H1 (cell line): ENCODE results near the gene TMEM116. TPM values are rescaled to one million over a fixed set of nuclear protein-coding genes. Genes with fewer than 3 reads are reported as not detected.
A peak's percentile ranks its signal among the peaks of the same experiment; 100 is the strongest.

ENCODE experiments used
- ATF3 ChIP-seq: IDR thresholded peaks from 2 replicates; pipeline ENCODE4 v1.6.1; 2011; ENCODE audit warnings: low read depth, mild to moderate bottlenecking, low read length; ENCODE audit not compliant: insufficient read depth
- BACH1 ChIP-seq: IDR thresholded peaks from 2 replicates; pipeline ENCODE4 v1.6.1; 2012; ENCODE audit warnings: low read length, improper control_type of control experiment
- BCL11A ChIP-seq, 2 experiments: IDR thresholded peaks; one replicate each; pipeline ENCODE4 v1.6.1; 2011; ENCODE audit warnings: low read depth in 2 of 2, low read length in 2 of 2, mild to moderate bottlenecking in 2 of 2
- CBX8 ChIP-seq: fragments of 300-800, 300-1000 bp; sonication (generic); IDR thresholded peaks from 2 replicates; pipeline ENCODE4 v1.7.1; 2016; ENCODE audit warnings: low read depth, low read length, borderline replicate concordance
- CREB1 ChIP-seq: IDR thresholded peaks from 2 replicates; pipeline ENCODE4 v1.6.1; 2012; ENCODE audit warnings: inconsistent platforms
- CTCF ChIP-seq, 3 experiments: IDR thresholded peaks; 1 replicate in 2 of 3; 2 replicates in 1 of 3; pipeline versions ENCODE4 v1.5.1 to v1.6.1; 2011; ENCODE audit warnings: low read length in 3 of 3, mild to moderate bottlenecking in 3 of 3, inconsistent platforms in 2 of 3, low read depth in 1 of 3, moderate library complexity in 1 of 3; ENCODE audit not compliant: insufficient read depth in 1 of 3; ENCODE audit errors: control extremely low read depth in 1 of 3
- EGR1 ChIP-seq: IDR thresholded peaks from 2 replicates; pipeline ENCODE4 v1.6.1; 2011; ENCODE audit warnings: low read depth, low read length, borderline replicate concordance
- EZH2 ChIP-seq: fragments of 200-600 bp; sonication (generic); IDR thresholded peaks from 2 replicates; pipeline ENCODE4 v1.7.1; 2012; ENCODE audit warnings: low read depth, mild to moderate bottlenecking, moderate library complexity, low read length, inconsistent platforms; ENCODE audit not compliant: severe bottlenecking
- HDAC6 ChIP-seq: IDR thresholded peaks from one replicate; pipeline ENCODE4 v1.7.1; 2012; ENCODE audit warnings: low read depth, mild to moderate bottlenecking, inconsistent platforms, low read length, moderate library complexity
- JUND ChIP-seq: IDR thresholded peaks from 2 replicates; pipeline ENCODE4 v1.6.1; 2011; ENCODE audit warnings: mild to moderate bottlenecking, improper control_type of control experiment, low read length
- POLR2A ChIP-seq, 2 experiments: IDR thresholded peaks; 1 replicate in 1 of 2; 2 replicates in 1 of 2; pipeline ENCODE4 v1.6.1; 2011; ENCODE audit warnings: low read depth in 2 of 2, low read length in 2 of 2, mild to moderate bottlenecking in 2 of 2; ENCODE audit errors: control extremely low read depth in 1 of 2
- RFX5 ChIP-seq: IDR thresholded peaks from 2 replicates; pipeline ENCODE4 v1.6.1; 2011; ENCODE audit warnings: low read depth, low read length, improper control_type of control experiment, borderline replicate concordance
- RXRA ChIP-seq: IDR thresholded peaks from 2 replicates; pipeline ENCODE4 v1.6.1; 2011; ENCODE audit warnings: low read depth, mild to moderate bottlenecking, low read length, moderate library complexity; ENCODE audit not compliant: insufficient read depth
- SAP30 ChIP-seq: fragments of 300-600 bp; sonication (generic); IDR thresholded peaks from 2 replicates; pipeline ENCODE4 v1.7.1; 2012; ENCODE audit warnings: low read length, moderate library complexity, mild to moderate bottlenecking, inconsistent platforms; ENCODE audit not compliant: insufficient read depth, insufficient replicate concordance
- SRF ChIP-seq: IDR thresholded peaks from 2 replicates; pipeline ENCODE4 v1.6.1; 2011; ENCODE audit warnings: mild to moderate bottlenecking, low read depth, low read length, moderate library complexity
- SUZ12 ChIP-seq: fragments of 200-600 bp; sonication (generic); IDR thresholded peaks from 2 replicates; pipeline ENCODE4 v1.6.1; 2012; ENCODE audit warnings: mild to moderate bottlenecking, inconsistent platforms, low read length, moderate library complexity, mixed read lengths
- TAF7 ChIP-seq: optimal IDR thresholded peaks from 2 replicates; pipeline ENCODE3; 2011; ENCODE audit warnings: low read depth, mild to moderate bottlenecking, inconsistent platforms, low read length, moderate library complexity, borderline replicate concordance
- TBP ChIP-seq: IDR thresholded peaks from 2 replicates; pipeline ENCODE4 v1.6.1; 2011; ENCODE audit warnings: low read depth, low read length, improper control_type of control experiment
- USF2 ChIP-seq: IDR thresholded peaks from 2 replicates; pipeline ENCODE4 v1.6.1; 2011; ENCODE audit warnings: low read length, improper control_type of control experiment
- polyA plus RNA-seq, 7 experiments: library from polyadenylated mRNA; depleted of rRNA in 3 of 7; stranded (reverse) in 5 of 7; unstranded in 2 of 7; fragments of >200 nt in 5 of 7; fragments of 200-250 nt in 2 of 7; gene quantifications; 1 replicate in 5 of 7; 2 replicates in 1 of 7; 4 replicates in 1 of 7; pipeline versions ENCODE4 v1.2.1 to v1.2.3, GENCODE V29; 2011 to 2013; ENCODE audit warnings: missing spikeins in 2 of 7, mixed read lengths in 2 of 7
- total RNA-seq: library from RNA; stranded (reverse); fragmentation: NEBNext Ultra II Directional; extraction: Animal tissue kit (Norgen Biotek cat#: 25700); gene quantifications from 2 replicates; pipeline ENCODE4 v1.2.1, GENCODE V29; 2021

Gene TMEM116
- total and polyA plus RNA-seq, 2 of the 8 experiments (the other 6 are each of a cell fraction or from before 2014, with no cell fraction given): 8.1 to 25.2 TPM

- TF ChIP-seq SRF (no peak), BCL11A (IDR thresholded peaks at IDR 0.05; ENCODE audit: low read depth in 2 of 2, low read length in 2 of 2) (no peak), ATF3 (peak; percentile 98), USF2 (peak; percentile 99), POLR2A (IDR thresholded peaks at IDR 0.05; ENCODE audit: control extremely low read depth in 1 of 2, low read depth in 2 of 2, low read length in 2 of 2) (peak; percentile 95 to 98), EZH2 (no peak), CTCF (IDR thresholded peaks at IDR 0.05; ENCODE audit: control extremely low read depth in 1 of 3, insufficient read depth in 1 of 3, low read depth in 1 of 3, low read length in 3 of 3) (peak; percentile 37 to 62 (median 50)), RXRA (no peak), BACH1 (peak; percentile 6; the same call in 1 of the 2 replicates), SAP30 (no peak), RFX5 (no peak), EGR1 (peak; percentile 49; the same call in 1 of the 2 replicates), HDAC6 (no peak), CREB1 (peak; percentile 48; the same call in 1 of the 2 replicates), JUND (no peak), CBX8 (no peak), SUZ12 (no peak), TBP (peak; percentile 63; the same call in 1 of the 2 replicates), TAF7 (peak; percentile 74)
These were observed at the start of gene TMEM116, which contains the start of gene ERP29 (continued) for GRCh38 chr12:112012775-112013600.
